DND-41 (cell line): ENCODE measurements around the gene FAM53A.

Source experiments
- CTCF ChIP-seq: IDR thresholded peaks from 2 replicates; pipeline ENCODE4 v1.5.1; 2012; ENCODE audit warnings: borderline replicate concordance, low read length, moderate library complexity, mild to moderate bottlenecking; ENCODE audit not compliant: poor library complexity, severe bottlenecking; ENCODE audit errors: extremely low read depth
- EZH2 ChIP-seq: IDR thresholded peaks from 3 replicates; pipeline ENCODE4 v1.6.1; 2012; ENCODE audit warnings: borderline replicate concordance, low read depth, mild to moderate bottlenecking, moderate library complexity, low read length, inconsistent platforms; ENCODE audit not compliant: severe bottlenecking

- no peak for TF ChIP-seq CTCF
- TF ChIP-seq EZH2 = no peak
These were observed 24.5 kb upstream of the FAM53A start for GRCh38 chr4:1708581-1708980.
